GM18511 (cell line): ENCODE data around the gene ROGDI.
"Not testable (repeated sequence)": the region's sequence is repeated elsewhere in the genome, so short reads cannot be mapped to it uniquely, and the experiment has no call there.

Source experiments
- ATAC-seq: cut with Tn5 transposase; IDR thresholded peaks from one replicate; pipeline ENCODE4 v1.9.1; 2021; ENCODE audit warnings: mild to moderate bottlenecking, moderate library complexity; ENCODE audit not compliant: unreplicated experiment

ROGDI gene

DNA sequence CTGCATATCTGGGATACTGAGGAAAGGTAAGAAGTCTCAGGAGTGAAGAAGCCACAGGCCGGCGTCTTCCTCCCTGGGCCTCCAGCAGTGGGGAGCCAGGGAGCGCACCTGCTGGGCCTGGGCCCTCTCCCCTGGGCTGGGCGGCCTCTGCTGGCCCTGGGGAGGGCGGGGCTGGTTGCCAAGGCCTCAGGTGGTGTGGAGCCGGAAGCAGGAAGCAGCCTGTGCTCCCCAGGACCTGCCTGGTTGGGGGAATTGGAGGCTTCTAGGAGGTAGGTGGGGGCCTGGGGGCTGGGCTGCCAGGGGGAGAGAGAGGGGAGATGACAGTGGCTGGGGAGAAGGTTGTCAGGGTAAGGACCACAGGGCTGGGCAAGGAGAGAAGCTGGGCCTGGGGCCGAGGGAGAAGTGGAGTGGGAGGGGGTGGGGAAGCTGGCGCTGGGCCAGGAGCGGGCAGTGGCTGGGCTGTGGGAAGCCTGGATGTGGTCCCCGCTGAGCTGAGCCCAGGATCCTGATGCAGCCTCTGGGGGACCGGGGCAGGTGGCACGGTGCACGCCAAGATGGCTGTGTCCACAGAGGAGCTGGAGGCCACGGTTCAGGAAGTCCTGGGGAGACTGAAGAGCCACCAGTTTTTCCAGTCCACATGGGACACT, 7.1 kb downstream of the ROGDI start, which contains the start of gene SMIM22:
SMIM22 (plus strand) TSS at position 189 of the 647 bp plus-strand sequence; CDS start at position 555, 366 bp downstream.
- no peak for ATAC-seq

DNA sequence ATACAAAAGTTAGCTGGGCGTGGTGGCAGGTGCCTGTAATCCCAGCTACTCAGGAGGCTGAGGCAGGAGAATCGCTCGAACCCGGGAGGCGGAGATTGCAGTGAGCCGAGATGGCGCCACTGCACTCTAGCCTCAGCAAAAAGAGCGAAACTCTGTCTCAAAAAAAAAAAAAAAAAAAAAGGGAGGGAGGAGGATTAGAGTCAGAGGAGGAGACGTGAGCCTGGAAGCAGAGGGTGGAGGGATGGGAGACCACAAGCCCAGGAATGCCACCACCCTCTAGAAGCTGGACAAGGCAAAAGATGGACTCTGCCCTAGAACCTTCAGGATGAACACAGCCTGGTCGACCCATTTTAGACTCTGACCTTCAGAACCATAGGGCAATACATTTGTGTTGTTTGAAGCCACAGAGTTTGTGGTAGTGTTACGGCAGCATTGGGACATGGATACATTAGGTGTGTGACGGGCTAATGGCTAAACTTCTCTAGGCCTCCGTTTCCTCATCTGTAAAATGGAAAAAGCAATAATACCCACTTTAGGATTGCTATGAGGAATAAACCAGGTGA, 9.4 kb downstream of the ROGDI start:
- no peak for ATAC-seq

- ATAC-seq = no peak
Measured at GRCh38 chr16:4790871-4791270, 11.6 kb downstream of the ROGDI start.

GRCh38 chr16:4790261-4790660, 12.2 kb downstream of the ROGDI start:
- ATAC-seq = no peak

DNA sequence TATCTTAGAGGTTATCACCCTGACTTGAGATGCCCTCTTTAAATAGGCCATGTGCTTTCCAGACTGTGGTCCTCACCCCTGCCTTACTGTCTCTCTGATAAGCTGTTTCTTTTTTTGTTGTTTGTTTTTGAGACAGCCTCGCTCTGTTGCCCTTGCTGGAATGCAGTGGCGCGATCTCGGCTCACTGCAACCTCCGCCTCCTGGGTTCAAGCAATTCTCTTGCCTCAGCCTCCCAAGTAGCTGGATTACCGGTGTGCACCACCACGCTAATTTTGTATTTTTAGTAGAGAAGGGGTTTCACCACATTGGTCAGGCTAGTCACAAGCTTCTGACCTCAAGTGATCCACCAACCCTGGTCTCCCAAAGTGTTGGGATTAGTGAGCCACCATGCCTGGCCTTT, 13.5 kb downstream of the ROGDI start:
- no peak for ATAC-seq

DNA sequence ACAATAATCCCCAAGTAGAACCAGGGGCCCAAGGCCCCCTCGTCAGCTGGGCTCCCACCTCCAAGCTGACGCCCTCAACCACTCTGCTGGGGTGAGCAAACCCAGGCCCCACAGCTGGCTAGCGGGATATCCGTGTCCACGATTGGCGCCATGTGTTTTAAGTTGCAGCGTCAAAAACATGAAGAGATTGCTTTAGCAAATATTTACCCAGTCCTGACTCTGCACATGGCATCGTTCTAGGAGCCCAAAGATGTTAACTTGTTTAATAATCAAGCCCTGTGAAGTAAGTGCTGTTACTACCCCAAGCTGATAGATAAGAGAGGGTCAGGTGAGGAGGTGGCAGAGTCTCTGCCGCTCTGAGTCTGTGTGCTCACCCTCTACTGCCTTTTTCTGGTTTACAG, 13.9 kb downstream of the ROGDI start:
- ATAC-seq = no peak

DNA sequence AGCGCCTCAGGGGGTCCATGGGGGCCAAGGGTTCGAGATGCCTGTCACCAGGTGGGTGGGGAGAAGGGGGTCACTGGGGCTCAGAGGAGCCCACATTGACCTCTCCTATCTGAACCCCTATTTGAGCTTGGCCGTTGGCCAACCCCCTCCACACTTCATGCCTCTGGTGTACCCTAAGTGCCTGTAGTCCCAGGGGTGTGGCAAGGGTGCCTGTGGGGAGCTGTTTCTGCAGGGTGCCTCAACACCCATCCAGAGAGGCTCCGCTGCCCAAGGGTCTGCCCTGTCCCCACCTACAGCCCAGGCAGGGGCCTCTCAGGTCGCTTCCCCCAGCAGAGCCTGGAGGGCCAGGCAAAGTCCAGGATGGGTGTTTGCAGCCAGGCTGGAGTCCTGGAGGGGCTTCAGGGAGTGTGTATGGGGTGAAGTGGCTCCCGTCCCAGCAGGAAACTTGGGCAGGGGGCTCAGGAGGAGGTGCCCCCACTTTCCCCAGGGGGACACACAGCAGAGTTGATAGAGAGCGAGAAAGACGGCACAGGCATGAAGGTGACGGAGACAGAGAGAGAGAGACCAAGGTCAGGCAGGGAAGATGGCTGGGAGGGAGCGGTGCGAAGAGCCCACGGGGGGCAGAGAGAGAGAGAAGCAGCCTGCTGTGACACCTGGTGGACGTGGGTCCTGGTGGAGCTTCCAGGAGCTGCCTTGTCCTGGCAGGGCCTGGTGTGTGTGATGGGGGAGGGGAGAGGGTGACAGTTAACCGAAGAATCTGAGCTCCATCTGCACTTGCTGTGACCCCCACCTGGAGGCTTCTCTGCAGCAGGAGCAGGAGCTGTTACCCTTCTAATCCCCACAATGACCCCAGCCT, 14.6 kb downstream of the ROGDI start, which contains the start of gene SEPTIN12:
SEPTIN12 (minus strand) TSS at position 719 of the 856 bp plus-strand sequence; CDS start at position 19, 700 bp downstream.
- ATAC-seq = no peak

DNA sequence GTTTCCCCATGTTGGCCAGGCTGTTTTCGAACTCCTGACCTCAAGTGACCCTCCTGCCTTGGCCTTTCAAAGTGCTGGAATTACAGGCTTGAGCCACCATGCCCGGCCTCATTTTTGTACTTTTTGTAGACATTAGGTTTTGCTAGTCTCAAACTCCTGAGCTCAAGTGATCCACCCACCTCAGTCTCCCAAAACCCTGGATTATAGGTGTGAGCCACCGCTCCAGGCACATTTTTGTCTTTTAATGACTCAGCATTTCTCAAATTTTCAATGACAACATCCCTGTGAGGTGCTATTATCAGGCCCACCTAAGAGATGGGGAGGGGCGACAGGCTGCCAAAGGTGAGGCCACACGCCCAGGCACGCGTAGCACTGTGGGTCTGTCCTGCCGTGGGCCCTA, 15.4 kb downstream of the ROGDI start:
- no peak for ATAC-seq

- ATAC-seq = no peak
Measured at GRCh38 chr16:4785758-4786433, 16.5 kb downstream of the ROGDI start.

DNA sequence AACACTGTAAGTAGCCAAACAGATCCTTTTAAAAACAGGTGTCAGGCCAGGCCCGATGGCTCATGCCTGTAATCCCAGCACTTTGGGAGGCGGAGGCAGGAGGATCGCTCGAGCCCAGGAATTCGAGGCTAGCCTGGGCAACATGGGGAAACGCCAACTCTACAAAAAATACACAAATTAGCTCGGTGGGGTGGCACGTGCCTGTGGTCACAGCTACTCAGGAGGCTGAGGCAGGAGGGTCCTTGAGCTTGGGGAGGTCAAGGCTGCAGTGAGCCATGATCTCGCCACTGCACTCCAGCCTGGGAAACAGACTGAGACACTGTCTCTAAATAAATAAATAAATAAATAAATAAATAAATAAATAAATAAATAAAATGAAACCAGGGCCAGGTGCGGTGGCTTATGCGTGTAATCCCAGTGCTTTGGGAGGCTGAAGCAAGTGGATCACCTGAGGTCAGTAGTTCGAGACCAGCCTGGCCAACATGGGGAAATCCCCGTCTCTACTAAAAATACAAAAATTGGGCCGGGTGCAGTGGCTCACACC, 17.9 kb downstream of the ROGDI start:
- ATAC-seq = not testable (repeated sequence)

- ATAC-seq = no peak
Measured at GRCh38 chr16:4783951-4784336, 18.5 kb downstream of the ROGDI start.

DNA sequence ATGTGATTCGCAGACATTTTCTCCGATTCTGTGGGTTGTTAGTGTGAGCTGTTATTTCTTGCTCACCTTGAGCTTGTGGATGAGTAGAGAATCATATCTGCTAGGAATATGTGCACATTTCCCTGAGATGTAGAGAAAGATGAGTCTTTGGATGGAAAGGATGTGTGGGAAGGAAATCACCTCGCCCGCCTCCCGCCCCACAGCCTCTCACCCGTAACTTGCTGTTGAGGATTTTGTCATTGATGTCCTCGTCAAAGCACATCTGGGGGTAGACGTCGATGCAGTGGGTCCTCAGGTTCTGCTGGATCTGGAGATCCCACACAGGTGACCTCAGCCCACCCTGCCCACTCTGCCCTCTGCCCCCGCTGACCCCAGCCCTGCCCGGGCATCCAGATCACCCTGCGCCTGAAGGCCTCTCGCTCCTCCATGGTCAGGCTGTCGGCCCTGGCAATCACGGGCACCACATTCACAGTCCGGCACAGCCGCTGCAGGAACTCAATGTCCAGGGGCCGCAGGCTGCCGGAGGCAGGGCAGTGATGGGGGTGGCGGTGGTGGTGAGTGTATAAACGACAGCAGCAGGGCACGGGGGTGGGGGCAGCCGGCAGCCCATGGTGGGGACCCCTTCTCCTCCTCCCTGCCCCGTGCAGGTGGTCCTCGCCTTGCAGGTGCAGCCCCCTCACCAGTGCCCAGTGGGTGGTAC, 19.0 kb downstream of the ROGDI start:
- ATAC-seq = no peak

GRCh38 chr16:4780235-4780634, 22.2 kb downstream of the ROGDI start:
- ATAC-seq = no peak

- no peak for ATAC-seq
Measured at GRCh38 chr16:4778050-4778392, 24.4 kb downstream of the ROGDI start.

DNA sequence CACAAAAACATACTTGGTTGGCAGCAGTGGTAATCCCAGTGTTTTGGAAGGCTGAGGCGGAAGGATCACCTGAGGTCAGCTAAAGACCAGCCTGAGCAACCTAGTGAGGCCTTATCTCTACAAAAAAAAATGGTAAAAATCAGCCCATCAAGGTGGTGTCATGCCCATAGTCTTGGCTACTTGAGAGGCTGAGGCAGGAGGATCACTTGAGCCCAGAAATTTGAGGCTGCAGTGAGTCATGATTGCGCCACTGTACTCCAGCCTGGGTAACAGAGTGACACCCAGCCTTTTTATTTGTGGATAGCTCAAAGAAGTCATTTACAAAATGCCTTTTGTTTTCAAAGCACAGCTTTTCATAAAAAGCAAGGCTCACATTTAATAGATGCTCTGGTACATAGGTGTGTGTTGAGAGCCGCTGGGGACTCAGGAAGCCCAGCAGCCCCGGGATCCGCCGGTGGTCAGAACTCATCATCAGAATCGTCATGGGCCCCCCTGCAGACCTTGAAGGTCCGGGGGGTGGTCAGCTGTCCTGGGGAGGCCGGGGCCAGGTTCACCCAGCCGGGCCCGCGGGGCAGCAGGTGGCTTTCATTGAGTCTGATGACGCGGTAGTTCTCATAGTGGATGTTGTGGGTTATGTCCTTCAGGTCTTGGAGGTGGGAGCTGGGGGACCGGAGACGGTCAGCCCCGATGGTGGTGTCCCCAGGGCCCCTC, 24.9 kb downstream of the ROGDI start:
- no peak for ATAC-seq

GRCh38 chr16:4776141-4776705, 26.2 kb downstream of the ROGDI start:
- no peak for ATAC-seq

DNA sequence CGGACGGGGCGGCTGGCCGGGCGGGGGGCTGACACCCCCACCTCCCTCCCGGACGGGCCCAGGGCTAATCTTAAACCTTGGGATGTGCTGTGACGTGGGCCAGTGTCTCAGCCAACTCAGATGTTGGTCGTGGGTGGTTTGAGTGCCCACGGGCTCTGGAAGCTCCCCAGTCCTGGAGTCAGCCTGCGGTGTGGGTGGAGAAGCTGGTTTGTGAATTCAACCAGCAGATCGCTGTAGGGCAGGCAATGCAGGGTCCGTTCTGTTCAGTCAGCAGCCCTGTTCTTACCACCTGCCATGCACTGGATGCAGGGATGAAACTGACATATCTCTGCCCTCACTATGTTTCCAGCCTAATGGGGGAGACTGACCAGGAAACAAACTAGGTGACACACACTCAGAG, 27.4 kb downstream of the ROGDI start:
- no peak for ATAC-seq

- ATAC-seq = no peak
Measured at GRCh38 chr16:4772351-4772750, 30.1 kb downstream of the ROGDI start.

GRCh38 chr16:4771646-4772045, 30.8 kb downstream of the ROGDI start:
- ATAC-seq = no peak

DNA sequence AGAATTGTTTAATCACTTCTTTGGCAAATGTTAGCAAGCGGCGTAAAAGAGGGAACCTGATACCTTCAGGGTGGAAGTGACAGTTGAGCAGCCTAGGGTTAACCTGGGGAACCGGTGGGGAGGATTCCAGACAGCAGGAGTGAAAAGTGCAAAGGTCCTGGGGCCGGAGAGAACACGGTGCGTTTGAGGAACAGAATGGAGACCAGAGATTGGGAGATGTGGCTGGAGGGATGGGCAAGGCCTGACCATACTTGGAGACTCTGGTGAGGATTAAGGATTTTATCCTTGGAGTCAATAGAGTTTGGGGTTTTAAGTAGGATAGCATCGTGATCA, 33.2 kb downstream of the ROGDI start:
- no peak for ATAC-seq
